GM12878 (cell line): Measurements from ENCODE around the gene USH2A.
A peak's percentile ranks its signal among the peaks of the same experiment; 100 is the strongest.

Experiments
- ATF3 ChIP-seq: IDR thresholded peaks from 2 replicates; pipeline ENCODE4 v1.6.1; 2011; ENCODE audit warnings: low read depth, mild to moderate bottlenecking, low read length, moderate library complexity, borderline replicate concordance; ENCODE audit errors: extremely low read depth
- CTCF ChIP-seq, 3 experiments: IDR thresholded peaks in 2 of 3; conservative IDR thresholded peaks in 1 of 3; 2 replicates each; pipeline ENCODE4 v1.5.1; 2011; ENCODE audit warnings: low read depth in 3 of 3, low read length in 3 of 3, mild to moderate bottlenecking in 3 of 3, control low read depth in 2 of 3, moderate library complexity in 2 of 3, inconsistent platforms in 1 of 3, mixed read lengths in 1 of 3; ENCODE audit not compliant: control insufficient read depth in 2 of 3, insufficient read depth in 1 of 3; ENCODE audit errors: extremely low read depth in 1 of 3
- ESRRA ChIP-seq: IDR thresholded peaks from 2 replicates; pipeline ENCODE4 v1.6.1; 2012; ENCODE audit warnings: mild to moderate bottlenecking, low read length, improper control_type of control experiment
- FOXK2 ChIP-seq: fragments of 450-650 bp; IDR thresholded peaks from 2 replicates; pipeline ENCODE4 v1.6.1; 2017; ENCODE audit warnings: mild to moderate bottlenecking, moderate library complexity
- MTA3 ChIP-seq: IDR thresholded peaks from 2 replicates; pipeline ENCODE4 v1.6.1; 2012; ENCODE audit warnings: low read length, inconsistent platforms, borderline replicate concordance
- PAX5 ChIP-seq: IDR thresholded peaks from 2 replicates; pipeline ENCODE4 v1.6.1; 2011; ENCODE audit warnings: low read depth, low read length, borderline replicate concordance
- RCOR1 ChIP-seq: conservative IDR thresholded peaks from 2 replicates; pipeline ENCODE4 v1.6.1; 2012; ENCODE audit warnings: low read depth, low read length, improper control_type of control experiment
- RFX5 ChIP-seq: IDR thresholded peaks from 2 replicates; pipeline ENCODE4 v1.6.1; 2011; ENCODE audit warnings: low read depth, low read length, improper control_type of control experiment
- TCF7 ChIP-seq: IDR thresholded peaks from 2 replicates; pipeline ENCODE4 v1.6.1; 2014; ENCODE audit warnings: antibody characterized with exemption, borderline replicate concordance

DNA sequence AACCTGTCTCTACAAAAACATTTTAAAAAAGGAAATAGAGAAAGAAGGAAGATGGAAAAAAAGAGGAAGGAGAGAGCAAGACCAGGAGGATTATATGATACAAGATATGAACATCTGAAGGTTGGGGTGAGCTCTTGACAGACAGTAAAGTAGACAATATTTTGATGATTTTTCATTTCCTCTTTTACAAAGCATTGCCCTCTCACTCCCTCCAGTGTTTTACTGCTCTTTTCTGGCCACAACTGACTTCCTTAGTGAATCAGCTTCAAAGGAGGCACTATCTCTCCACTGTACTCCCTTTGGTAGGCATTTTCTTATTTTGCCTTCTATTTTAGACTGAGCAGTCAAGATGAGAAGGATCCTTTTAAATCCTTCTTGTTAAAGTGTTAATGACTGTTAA lies 559.5 kb downstream of the USH2A start:
- no peak for TF ChIP-seq RCOR1
- no peak for TF ChIP-seq MTA3
- TF ChIP-seq ATF3 = no peak
- no peak for TF ChIP-seq TCF7
- no peak for TF ChIP-seq FOXK2
- no peak for TF ChIP-seq PAX5
- no peak for TF ChIP-seq RFX5
- TF ChIP-seq ESRRA = no peak
- TF ChIP-seq CTCF (IDR thresholded peaks at IDR 0.05 in 2 of 3, conservative IDR thresholded peaks at IDR 0.05 in 1 of 3; ENCODE audit: control insufficient read depth in 2 of 3, extremely low read depth in 1 of 3, insufficient read depth in 1 of 3, low read depth in 3 of 3, low read length in 3 of 3) = peak in 1 of 3 experiments; percentile 18; a peak in 1 of 6 replicates
